Measurements from ENCODE around the gene CLDN8.

GRCh38 chr21:30232011-30232410 lies 16.1 kb upstream of the CLDN8 start:
- TF ChIP-seq CTCF (IDR thresholded peaks at IDR 0.05; ENCODE audit: low read depth, low read length, poor library complexity, severe bottlenecking), result no peak
- no peak for TF ChIP-seq EZH2phosphoT487 (IDR thresholded peaks at IDR 0.05; ENCODE audit: borderline replicate concordance, low read length)

All from DOHH2 (cell line).